ENCODE measurements around the gene GAD1. TPM values are rescaled to one million over a fixed set of nuclear protein-coding genes. Genes with fewer than 3 reads are reported as not detected.

GAD1 gene
- not detected for total RNA-seq
- long read RNA-seq, result 0 reads

GRCh38 chr2:170816504-170817092 lies at the start of gene GAD1:
TSS of gene GAD1 (plus strand) at chr2:170816887. CDS start at chr2:170818592, 1,705 bp downstream.
- peak; percentile 67 for ATAC-seq (ENCODE audit: poor library complexity)
- DNase-seq, result no peak
- intact Hi-C loops (cut with DNase I), result loop anchor here (10.0 kb wide), 1 partner anchor 592 kb away; no protein-coding TSS in a partner anchor

GRCh38 chr2:170770008-170770605 lies 46.6 kb upstream of the GAD1 start, which contains the start of gene ERICH2:
TSS of gene ERICH2 (plus strand) at chr2:170770378. CDS start at chr2:170770682, 304 bp downstream.
- intact Hi-C loops (cut with DNase I), result no loop called here
- ATAC-seq (ENCODE audit: poor library complexity) (peak; percentile 82), DNase-seq (peak; percentile 57)

- peak; percentile 86 for DNase-seq
- intact Hi-C loops (cut with DNase I), result no loop called here
These were observed 45.9 kb upstream of the GAD1 start for GRCh38 chr2:170770606-170771420.

GRCh38 chr2:170771421-170771937 lies 45.2 kb upstream of the GAD1 start:
- ATAC-seq (ENCODE audit: poor library complexity), result no peak
- DNase-seq, result no peak
- intact Hi-C loops (cut with DNase I), result no loop called here

More at GRCh38 chr2:170770606-170771420, 45.9 kb upstream of the GAD1 start:
- peak; percentile 99 for ATAC-seq (ENCODE audit: poor library complexity)

- ATAC-seq (ENCODE audit: poor library complexity) (no peak), DNase-seq (no peak)
- intact Hi-C loops (cut with DNase I), result no loop called here
These were observed 44.4 kb upstream of the GAD1 start for GRCh38 chr2:170772295-170772694.

- intact Hi-C loops (cut with DNase I), result no loop called here
- ATAC-seq (ENCODE audit: poor library complexity), result no peak
These were observed 42.6 kb upstream of the GAD1 start for GRCh38 chr2:170774074-170774473.

GRCh38 chr2:170778900-170779299 lies 37.8 kb upstream of the GAD1 start:
- no peak for DNase-seq
- no peak for ATAC-seq (ENCODE audit: poor library complexity)
- intact Hi-C loops (cut with DNase I), result no loop called here

More at GRCh38 chr2:170774074-170774473, 42.6 kb upstream of the GAD1 start:
- no peak for DNase-seq

GRCh38 chr2:170779304-170779703 lies 37.4 kb upstream of the GAD1 start:
- intact Hi-C loops (cut with DNase I), result no loop called here
- no peak for DNase-seq
- ATAC-seq (ENCODE audit: poor library complexity), result no peak

GRCh38 chr2:170782673-170783072 lies 34.0 kb upstream of the GAD1 start:
- DNase-seq, result no peak

GRCh38 chr2:170783549-170783948 lies 33.1 kb upstream of the GAD1 start:
- DNase-seq, result no peak
- intact Hi-C loops (cut with DNase I), result no loop called here
- no peak for ATAC-seq (ENCODE audit: poor library complexity)

More at GRCh38 chr2:170782673-170783072, 34.0 kb upstream of the GAD1 start:
- ATAC-seq (ENCODE audit: poor library complexity), result no peak
- intact Hi-C loops (cut with DNase I), result no loop called here

- intact Hi-C loops (cut with DNase I), result no loop called here
- DNase-seq (no peak), ATAC-seq (ENCODE audit: poor library complexity) (no peak)
These were observed 17.7 kb upstream of the GAD1 start for GRCh38 chr2:170798996-170799395.

GRCh38 chr2:170806548-170806947 lies 10.1 kb upstream of the GAD1 start:
- DNase-seq (no peak), ATAC-seq (ENCODE audit: poor library complexity) (no peak)
- intact Hi-C loops (cut with DNase I), result no loop called here

GRCh38 chr2:170812710-170813600 lies 3.7 kb upstream of the GAD1 start:
- intact Hi-C loops (cut with DNase I), result loop anchor here (5.0 to 10.0 kb wide), 4 partner anchors 326 to 588 kb away; no protein-coding TSS in a partner anchor
- ATAC-seq (ENCODE audit: poor library complexity) (peak; percentile 68), DNase-seq (no peak)

- intact Hi-C loops (cut with DNase I), result loop anchor here (5.0 to 10.0 kb wide), 4 partner anchors 327 to 589 kb away; no protein-coding TSS in a partner anchor
- ATAC-seq (ENCODE audit: poor library complexity), result no peak
- no peak for DNase-seq
These were observed 2.8 kb upstream of the GAD1 start for GRCh38 chr2:170813611-170814532.

GRCh38 chr2:170814533-170815230 lies 2.0 kb upstream of the GAD1 start:
- DNase-seq (no peak), ATAC-seq (ENCODE audit: poor library complexity) (no peak)
- intact Hi-C loops (cut with DNase I), result loop anchor here (5.0 to 10.0 kb wide), 4 partner anchors 327 to 590 kb away; no protein-coding TSS in a partner anchor

- DNase-seq (no peak), ATAC-seq (ENCODE audit: poor library complexity) (no peak)
- intact Hi-C loops (cut with DNase I), result loop anchor here (10.0 kb wide), 1 partner anchor 591 kb away; no protein-coding TSS in a partner anchor
These were observed 1.4 kb upstream of the GAD1 start for GRCh38 chr2:170815311-170815710.
